ENCODE measurements around the gene SPOP.
A peak's percentile ranks its signal among the peaks of the same experiment; 100 is the strongest.
"Not testable (repeated sequence)": the region's sequence is repeated elsewhere in the genome, so short reads cannot be mapped to it uniquely, and the experiment has no call there.

Gene SPOP

DNA sequence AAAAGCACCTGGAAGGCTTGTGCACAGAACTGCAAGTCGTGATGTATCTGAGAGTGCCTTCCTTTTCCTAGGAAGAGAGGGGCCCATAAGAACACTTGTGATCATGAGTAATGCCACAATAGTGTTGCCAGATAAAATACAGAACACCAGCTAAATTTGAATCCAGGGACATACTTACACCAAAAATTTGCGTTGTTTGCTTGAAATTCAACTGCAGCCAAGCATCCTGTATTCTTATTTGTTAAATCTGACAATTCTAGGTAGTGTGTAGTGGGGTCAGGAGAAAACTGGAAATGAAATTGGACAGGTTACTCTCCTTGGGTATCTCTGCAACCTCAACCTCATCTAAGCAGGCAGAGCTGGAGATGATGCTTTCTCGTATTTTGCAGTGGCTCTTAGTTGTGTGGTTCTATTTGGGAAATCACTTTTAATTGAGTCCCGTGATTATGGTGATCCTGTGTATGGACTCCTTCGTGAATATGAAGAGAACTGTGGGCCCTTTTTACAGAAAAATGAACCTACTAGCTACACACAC, 17.9 kb upstream of the SPOP start:
- no peak for DNase-seq (ENCODE audit: low read depth)

DNA sequence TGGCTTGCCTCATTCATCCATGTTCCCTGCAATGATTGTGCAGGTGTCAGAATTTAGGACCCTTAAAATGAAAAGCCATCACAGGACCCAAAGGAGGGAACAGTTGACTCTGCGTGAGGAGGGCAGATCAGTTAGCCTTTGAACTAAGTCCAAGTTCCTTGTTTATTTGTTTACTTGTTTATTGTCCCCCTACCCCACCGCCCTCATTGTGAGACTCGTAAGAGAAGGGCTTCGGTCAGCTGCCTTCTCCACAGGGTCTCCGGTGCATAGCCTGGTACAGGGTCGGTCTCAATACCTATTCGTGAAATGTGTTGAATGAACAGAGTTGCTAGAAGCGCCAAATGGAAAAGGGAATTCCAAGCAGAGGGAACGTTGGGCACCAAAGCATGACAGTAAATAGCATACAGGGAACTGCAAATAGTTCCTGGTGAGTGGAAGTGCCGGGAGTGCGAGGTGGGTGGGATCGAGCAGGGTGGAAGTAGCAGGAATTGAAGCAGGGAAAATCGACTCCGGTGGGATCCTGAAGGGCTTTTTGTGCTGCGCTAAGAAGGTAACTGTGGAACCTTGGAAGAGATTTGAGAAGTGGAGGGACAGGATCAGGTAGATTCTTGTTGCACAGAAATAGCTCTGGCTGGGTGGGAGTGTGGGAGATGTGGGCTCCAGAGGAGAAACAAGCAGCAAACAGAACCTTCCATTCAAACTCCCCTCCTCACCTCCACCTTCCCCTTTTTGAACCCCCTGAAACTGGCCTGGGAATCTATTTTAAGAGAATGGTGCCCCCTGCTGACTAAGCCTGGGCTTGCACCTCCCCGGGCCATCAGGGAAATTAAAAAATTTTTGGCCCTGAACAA, 17.2 kb upstream of the SPOP start:
- DNase-seq (ENCODE audit: low read depth) = peak; percentile 61

DNA sequence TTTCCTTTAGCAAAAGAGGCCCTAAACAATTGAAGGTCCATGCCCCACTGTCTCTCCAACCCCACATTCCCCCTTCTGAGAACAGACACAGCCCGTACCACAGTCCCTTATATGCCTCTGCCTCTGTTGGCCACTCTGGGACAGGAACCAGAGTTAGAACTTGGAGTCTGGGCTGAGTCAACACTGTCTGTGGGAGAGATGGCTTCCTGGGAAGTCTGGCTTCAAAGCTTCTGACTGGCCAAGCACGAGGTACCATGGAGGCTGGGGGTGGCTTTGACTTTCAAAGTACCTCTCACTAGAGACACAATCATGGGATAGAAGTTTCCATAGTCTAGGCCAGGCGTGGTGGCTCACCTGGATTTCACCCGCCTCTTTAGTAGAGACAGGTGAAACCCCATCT, 14.9 kb upstream of the SPOP start:
- DNase-seq (ENCODE audit: low read depth) = no peak

DNA sequence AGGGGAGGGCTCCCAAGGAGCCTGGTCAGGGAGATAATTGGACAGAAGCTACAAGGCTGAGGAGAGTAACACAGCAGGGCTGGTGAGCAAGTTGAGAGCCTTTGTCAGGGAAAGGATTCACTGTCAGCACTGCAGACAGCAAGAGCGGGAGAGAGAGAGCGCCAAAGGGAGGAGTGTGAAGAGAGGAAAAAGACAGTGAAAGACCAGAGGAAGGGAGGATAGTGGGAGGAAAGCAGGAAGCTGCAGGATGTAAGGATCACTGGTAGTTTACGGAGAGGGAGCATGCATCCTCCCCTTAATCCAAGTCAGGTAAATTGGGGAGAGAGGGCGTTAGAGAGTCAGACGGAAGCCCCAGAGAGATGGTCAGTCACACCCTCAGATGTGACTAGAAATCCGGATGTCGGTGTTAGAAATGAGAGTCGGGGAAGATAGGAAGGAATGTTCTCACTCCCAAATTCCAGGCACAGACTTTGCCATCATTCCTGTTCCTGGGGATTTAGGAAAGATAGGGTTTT, 13.8 kb upstream of the SPOP start:
- DNase-seq (ENCODE audit: low read depth) = no peak

DNA sequence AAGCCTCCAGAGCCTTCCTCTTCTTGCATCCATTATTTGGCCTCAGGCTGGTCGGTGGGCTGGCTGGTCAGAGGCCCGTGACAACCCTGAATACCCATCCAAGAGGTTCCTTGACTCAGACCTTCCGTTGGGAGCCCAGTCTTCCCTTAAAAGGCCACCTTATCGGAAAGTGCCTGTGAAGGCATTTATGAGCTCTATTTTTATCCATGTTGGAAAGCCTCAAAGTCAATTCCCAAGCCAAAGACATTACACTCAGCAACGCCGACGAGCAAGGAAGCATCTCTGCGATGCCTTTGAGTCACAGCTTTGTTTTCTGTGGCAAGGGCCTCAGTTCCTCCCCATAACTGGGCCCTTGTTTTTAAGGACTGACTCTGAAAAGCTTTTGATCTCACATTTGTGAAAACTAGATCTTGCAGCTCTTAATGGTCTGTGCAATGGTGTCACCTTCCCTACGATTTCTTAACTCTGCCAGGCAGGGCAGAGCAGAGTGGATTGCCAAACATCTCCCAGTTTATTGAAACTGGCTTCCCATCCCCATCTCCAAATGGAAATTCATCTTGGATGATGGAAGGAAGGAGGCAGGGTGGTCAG, 13.3 kb upstream of the SPOP start:
- no peak for DNase-seq (ENCODE audit: low read depth)

DNA sequence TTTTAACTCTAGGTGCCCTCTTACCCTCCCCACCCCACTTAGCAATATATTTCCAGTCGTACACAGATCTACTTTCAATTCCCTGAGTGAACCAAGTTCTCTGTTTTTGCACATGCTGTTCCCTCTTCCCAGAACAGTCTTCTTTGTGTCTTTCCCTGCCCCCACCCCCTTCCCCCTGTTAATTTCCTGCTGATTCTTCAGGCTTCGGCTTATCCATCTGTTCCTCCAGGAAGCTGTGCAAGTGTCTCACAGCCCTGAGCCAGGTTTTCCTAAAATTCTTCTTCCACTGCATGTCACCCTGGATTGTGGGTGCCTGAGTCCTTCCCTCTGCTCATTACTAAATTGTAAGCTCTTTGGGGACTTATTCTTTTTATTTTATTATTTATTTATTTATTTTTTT, 12.4 kb upstream of the SPOP start:
- DNase-seq (ENCODE audit: low read depth) = no peak

DNA sequence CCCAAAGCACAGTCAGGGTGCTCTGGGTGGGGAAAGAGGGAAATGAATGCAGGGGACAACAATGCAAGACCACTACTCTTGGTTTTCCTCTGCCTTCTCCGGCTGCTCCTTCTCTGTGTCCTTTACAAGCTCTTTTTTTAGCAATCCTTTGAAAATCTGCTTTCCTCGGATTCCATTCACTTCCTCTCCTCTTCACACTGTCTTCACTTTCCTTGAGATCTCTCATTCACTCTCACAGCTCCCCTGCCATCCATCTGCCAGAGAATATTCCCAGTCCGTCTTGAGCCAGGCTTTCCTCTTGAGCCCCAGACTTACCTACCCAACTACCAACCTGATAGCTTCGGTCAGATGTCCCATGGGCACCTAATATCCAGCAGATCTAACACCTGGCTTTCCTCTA, 11.0 kb upstream of the SPOP start:
- DNase-seq (ENCODE audit: low read depth) = no peak

DNA sequence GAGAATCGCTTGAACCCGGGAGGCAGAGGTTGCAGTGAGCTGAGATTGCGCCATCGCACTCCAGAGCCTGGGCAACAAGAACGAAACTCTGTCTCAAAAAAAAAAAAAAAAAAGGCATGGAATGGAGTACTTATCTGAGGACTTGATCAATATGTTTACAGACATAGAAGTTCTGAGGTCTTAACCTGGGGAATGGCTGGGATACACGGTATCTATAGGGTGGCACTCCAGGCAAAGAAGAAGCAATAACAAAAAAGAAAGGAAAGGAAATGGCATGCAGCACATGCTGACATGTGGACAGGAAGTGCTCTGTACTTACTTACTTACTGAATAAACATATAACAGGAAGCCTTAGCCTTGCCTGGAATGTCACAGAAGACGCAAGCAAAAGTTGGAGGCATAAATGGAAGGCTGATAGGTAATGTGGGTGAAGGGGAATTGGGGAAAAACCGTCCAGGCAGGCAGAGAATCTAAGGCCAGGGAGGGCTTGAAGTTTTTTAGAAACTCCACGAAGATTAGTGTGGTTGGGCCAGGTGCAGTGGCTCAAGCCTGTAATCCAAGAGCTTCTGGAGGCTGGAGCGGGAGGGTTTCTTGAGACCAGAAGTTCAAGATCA, 10.1 kb upstream of the SPOP start:
- no peak for DNase-seq (ENCODE audit: low read depth)

DNA sequence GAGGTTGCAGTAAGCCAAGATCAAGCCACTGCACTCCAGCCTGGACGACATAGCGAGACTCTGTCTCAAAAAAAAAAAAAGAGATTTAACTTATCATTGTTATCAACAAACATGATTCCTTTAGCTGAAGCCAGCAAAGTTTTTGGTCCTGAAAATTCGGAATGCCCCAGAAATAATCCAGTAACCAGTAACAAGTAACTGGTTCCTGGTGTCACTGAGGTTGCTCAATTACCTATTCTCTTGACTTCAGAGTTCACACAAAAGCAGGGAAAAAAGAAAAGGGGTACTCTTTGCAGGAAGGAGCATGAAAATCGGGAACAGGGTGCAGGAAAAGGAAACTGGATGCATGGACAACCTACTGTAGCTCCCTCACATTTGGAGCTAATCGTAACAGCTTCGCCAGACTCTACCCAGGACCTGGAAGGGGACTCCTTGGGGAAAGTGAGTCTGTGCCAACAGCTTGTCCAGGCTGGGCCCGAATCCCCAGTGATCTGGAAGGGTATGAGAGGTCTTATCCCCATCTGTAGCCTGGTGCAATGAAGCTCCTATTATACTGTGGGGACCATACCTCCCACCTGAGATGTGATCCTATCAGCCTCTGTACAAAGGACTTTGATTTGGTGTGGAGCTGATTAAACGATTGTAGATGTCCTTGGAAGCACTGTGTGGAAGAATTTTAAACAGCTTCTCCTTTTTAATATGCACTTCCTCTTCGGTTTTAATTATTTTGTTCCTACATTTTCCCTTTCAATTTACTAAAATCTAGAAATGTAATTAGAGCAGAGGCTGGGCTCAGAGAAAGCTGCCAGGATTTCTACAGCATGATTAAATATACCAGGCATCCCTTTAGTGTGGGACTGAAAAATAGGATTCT, 3.4 kb upstream of the SPOP start:
- no peak for DNase-seq (ENCODE audit: low read depth)

DNA sequence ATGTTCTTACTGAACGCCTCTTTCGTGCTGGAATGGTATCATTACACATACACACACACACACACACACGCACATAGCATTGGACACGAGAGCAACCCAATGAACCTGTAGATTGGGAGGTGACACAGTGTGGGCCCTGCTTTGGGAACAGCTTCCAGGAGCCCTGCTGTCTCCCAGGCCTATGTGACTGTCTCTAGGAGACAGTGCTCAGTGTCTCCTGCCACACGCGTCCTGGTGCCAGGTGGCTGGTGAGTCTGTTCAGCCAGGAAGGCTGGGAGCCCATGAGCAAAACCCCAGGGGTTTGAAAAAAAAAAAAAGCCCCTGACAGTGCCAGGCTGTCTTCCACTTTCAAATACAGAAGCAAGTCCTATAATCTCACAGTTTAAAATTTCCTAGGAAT, 2.4 kb upstream of the SPOP start:
- no peak for DNase-seq (ENCODE audit: low read depth)

DNA sequence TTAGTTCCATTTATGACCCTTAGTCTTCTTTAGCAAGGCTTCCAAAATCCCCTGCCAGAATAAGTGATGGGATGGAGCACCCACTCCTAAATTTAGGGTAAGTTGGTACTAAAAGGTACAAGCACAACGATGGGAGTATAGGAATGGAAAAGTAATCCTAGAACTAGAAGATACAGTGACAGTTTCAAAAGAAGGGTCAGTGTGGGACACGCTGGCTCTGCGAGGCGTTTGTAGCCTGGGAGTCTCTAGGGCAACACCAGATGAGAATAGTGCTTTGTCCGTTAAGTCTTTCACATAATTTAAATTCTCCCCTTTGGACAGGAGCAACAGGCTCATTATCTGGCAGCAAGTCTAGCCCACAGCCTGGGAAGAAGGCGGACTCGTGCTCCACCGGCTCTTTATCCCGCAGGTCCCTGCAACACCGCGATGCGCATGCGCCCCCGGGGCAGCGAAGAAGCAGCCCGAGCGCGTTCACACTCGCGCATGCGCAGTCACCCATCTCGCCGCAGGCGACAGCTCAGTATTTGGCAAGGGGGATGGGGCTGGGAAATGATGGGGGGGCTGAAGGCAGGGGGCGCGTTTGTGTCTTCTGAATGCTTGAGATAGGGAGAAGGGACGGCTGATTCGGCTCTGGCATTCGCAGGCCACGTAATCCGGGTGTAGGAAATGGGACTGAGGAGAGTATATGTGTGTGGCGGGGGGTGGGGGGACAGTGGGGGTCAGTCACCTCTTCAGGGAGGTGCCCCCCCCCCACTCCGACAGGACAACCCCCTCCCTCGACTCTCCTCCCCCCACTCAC, 564 bp downstream of the SPOP start:
- DNase-seq (ENCODE audit: low read depth) = peak; percentile 94

DNA sequence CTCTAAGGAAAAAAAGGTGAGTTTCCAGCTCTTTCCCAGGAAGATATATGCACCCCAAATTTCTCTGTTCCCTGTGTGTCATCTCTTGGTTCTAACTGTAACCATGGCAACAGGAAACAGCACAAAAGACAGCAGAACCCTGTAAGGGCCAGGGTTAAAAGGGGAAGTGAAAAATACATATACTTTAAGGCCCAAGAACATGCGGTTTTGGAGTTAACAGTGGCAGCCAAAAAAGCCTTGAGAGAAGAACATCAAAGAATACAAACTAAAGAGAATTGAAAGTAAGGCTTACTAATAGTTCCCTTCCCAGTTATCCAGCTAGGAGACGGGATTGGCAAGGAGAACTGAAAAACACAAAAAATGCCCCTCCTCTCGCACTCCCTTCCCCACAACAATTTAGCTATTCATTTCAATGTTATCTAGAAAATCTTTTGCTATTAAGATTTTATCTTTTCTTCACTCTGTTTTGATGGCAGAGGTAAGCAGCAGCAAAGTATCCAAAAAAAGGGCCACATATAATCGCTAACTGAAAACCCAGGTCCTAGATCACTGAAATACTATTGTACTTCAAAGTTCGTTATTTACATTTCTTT, 1.5 kb downstream of the SPOP start:
- DNase-seq (ENCODE audit: low read depth) = no peak

DNA sequence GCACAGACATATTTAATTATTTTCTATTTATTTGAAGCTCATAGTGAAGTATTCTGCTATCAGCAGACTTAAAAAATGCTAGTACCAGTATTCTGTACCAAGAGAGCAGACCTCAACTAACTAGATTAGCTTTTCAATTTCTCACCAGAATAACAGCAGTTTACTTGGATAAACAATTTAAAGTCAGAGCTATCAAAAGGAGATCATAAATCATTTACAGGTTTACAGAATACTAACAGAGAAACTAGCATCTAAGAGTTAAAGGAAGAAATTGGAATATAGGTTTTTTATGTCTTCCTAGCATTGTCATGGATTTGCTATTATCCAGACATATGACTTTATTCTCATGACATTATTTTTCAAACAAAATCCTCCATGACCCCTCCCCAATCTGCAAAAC, 3.4 kb downstream of the SPOP start:
- DNase-seq (ENCODE audit: low read depth) = no peak

DNA sequence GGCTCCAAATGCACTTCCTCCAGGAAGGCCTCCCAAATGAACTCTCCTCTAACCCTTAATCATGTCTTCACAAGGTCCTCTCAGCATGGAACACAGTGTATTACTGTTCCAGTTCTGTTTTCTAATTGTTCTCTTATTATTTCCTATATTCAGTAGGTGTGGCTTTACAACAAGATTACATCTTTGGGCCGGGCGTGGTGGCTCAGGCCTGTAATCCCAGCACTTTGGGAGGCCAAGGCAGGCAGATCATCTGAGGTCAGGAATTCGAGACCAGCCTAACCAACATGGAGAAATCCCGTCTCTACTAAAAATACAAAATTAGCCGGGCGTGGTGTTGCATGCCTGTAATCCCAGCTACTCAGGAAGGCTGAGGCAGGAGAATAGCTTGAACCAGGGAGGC, 4.2 kb downstream of the SPOP start:
- DNase-seq (ENCODE audit: low read depth) = not testable (repeated sequence)

DNA sequence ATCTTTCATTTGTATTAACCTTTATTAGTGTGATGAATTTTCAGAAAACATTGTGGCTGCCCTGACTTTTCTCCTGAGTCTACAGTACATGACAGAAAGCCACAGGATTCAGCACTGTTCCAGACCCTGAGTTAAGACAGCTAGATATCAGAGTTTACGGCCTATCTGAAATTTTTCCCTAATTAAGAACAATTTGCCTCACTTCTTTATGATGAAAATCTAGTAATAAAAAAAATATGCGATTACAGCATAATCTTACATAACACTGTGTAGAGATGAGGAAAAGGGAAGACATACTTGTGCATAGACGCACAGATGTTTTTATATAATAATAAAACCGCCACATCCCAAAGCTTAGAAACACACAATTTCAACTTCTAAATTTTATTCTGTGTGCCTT, 7.3 kb downstream of the SPOP start:
- DNase-seq (ENCODE audit: low read depth) = no peak

DNA sequence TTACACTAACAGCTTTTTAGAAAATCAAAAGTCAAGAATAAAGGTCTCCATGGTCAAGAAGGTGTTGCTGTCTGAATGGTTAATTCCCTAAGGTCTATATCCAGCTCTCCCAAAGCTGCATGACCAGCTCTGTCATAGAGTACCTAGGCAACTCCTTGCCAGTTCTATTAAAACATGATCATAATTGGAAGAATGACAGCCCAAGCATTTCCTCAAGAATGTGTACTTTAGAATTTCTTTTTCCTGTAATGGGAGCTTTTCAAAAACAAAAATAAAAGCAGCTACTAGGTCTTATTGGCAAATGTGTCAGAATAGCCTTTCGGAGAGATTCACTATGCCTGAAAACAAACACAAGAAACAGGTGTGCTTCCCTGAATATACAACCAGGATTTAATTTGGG, 7.9 kb downstream of the SPOP start:
- DNase-seq (ENCODE audit: low read depth) = no peak

DNA sequence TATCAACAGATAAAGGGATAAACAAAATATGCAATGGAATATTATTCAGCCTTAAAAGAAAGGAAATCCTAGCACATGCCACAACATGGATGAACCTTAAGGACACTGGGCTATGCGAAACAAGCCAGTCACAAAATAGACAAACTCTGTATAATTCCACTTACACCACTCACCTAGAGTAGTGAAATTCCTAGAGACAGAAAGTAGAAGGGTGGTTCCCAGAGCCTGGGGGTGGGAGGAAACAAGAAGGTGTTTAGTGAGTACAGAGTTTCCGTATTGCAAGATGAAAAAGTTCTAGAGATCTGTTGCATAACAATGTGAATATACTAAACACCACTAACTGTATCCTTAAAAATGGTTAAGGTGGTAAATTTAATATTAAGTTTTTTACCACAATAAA, 10.0 kb downstream of the SPOP start:
- no peak for DNase-seq (ENCODE audit: low read depth)

DNA sequence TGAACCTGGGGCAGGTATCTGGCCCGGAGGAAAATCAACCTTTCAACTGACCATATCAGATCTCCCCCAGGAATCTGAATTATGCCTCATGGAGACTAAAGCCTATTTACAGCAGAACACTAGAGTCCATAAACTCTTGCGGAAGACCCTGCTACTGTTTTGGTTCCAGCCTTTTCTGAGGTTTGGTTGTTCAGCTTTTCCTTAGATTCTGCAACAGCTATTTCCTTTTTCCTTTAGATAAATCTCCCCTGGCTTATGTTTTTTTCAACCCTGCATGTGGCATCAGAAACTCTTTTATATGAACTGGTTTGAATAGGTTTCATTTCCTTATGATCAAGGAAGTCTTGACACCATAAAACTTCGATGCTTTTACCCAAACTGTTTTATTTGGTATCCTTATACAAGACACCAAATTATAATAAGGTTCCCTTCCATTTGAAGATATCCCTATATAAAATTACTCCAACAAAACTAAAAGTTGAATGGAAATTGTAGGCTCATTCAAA, 13.1 kb downstream of the SPOP start:
- DNase-seq (ENCODE audit: low read depth) = no peak

DNA sequence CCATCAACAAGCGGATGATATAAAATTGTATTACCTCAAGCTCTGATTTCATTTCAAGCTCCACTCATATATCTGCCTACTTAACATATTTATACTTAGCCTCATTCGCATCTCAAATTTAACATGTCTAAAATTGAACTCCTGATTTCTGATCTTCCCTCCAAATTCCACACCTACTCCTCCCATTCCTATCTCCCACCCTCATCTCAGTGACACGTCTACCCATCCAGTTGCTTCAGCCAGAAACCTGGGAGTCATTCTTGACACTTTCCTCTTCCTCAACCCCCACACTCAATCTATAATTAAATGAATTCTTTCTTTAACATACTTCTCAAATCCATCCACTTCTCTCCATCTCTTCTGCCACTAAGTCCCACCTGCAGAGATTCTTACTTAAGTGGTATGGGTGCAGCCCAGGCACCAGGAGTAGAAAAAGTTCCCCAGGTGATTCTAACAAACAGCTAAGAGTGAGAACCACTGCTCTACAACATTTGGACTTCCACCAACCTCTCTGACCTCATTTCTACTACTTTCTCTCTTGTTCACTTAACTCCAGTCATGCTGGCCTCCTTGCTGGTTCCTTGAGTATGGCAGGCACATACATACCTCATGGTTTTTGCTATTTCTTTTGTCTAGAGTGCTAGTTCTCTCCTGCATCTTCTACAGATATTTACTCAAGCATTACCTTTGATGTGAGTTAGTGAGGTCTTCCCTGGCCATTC, 18.1 kb downstream of the SPOP start:
- DNase-seq (ENCODE audit: low read depth) = no peak

DNA sequence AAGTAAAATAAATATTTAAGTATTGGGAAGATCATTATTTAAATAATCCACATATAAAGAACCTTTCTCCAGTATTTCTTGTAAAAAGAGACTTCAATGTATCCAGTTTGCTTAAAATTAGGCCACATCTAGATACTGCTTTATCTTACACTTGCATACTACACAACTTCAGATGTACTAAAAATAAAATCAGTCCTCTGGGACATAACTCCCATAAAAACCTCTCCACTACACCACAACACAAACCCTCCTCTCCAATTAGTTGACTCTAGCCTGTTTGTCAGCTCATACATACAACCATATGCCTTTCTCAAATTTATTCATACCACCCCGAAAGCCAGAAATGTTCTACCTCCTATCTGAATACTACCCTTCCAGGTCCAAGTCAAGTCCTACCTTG, 21.6 kb downstream of the SPOP start:
- DNase-seq (ENCODE audit: low read depth) = no peak
